GM08714 (cell line): ENCODE results near the gene FMN1.

Experiments
- H3K4me3 ChIP-seq: fragments of 200-500 bp; sonication (Bioruptor generic); 2 replicates; pipeline ENCODE4 v1.5.1; 2014; ENCODE audit warnings: mild to moderate bottlenecking, low read length, inconsistent platforms
- ZNF274 ChIP-seq: IDR thresholded peaks from 2 replicates; pipeline ENCODE4 v1.6.1; 2012; ENCODE audit warnings: mild to moderate bottlenecking, low read depth, low read length

The FMN1 gene

GRCh38 chr15:32982001-32982400, 212.5 kb downstream of the FMN1 start:
- no peak overlapping the region for H3K4me3 ChIP-seq
- TF ChIP-seq ZNF274 = no peak

GRCh38 chr15:32981536-32981935, 213.0 kb downstream of the FMN1 start:
- H3K4me3 ChIP-seq = no peak overlapping the region
- no peak for TF ChIP-seq ZNF274

- no peak for TF ChIP-seq ZNF274
Measured at GRCh38 chr15:32979710-32980109, 214.8 kb downstream of the FMN1 start.

GRCh38 chr15:32977506-32977905, 217.0 kb downstream of the FMN1 start:
- no peak for TF ChIP-seq ZNF274
- H3K4me3 ChIP-seq = no peak overlapping the region

More at GRCh38 chr15:32979710-32980109, 214.8 kb downstream of the FMN1 start:
- no peak overlapping the region for H3K4me3 ChIP-seq

- TF ChIP-seq ZNF274 = no peak
- H3K4me3 ChIP-seq = no peak overlapping the region
Measured at GRCh38 chr15:32974691-32975090, 219.8 kb downstream of the FMN1 start.

- TF ChIP-seq ZNF274 = no peak
- H3K4me3 ChIP-seq = no peak overlapping the region
Measured at GRCh38 chr15:32972686-32973085, 221.8 kb downstream of the FMN1 start.

- TF ChIP-seq ZNF274 = no peak
Measured at GRCh38 chr15:32970847-32971246, 223.7 kb downstream of the FMN1 start.

GRCh38 chr15:32967521-32967920, 227.0 kb downstream of the FMN1 start:
- no peak for TF ChIP-seq ZNF274

More at GRCh38 chr15:32970847-32971246, 223.7 kb downstream of the FMN1 start:
- H3K4me3 ChIP-seq = no peak overlapping the region

GRCh38 chr15:32966512-32966911, 228.0 kb downstream of the FMN1 start:
- H3K4me3 ChIP-seq = no peak overlapping the region
- no peak for TF ChIP-seq ZNF274

More at GRCh38 chr15:32967521-32967920, 227.0 kb downstream of the FMN1 start:
- H3K4me3 ChIP-seq = no peak overlapping the region

- H3K4me3 ChIP-seq = no peak overlapping the region
- no peak for TF ChIP-seq ZNF274
Measured at GRCh38 chr15:32965897-32966296, 228.6 kb downstream of the FMN1 start.

GRCh38 chr15:32959077-32959476, 235.4 kb downstream of the FMN1 start:
- no peak overlapping the region for H3K4me3 ChIP-seq
- TF ChIP-seq ZNF274 = no peak

- H3K4me3 ChIP-seq = no peak overlapping the region
- no peak for TF ChIP-seq ZNF274
Measured at GRCh38 chr15:32957219-32957618, 237.3 kb downstream of the FMN1 start.

- TF ChIP-seq ZNF274 = no peak
- no peak overlapping the region for H3K4me3 ChIP-seq
Measured at GRCh38 chr15:32956711-32957110, 237.8 kb downstream of the FMN1 start.

- H3K4me3 ChIP-seq = no peak overlapping the region
- no peak for TF ChIP-seq ZNF274
Measured at GRCh38 chr15:32956006-32956405, 238.5 kb downstream of the FMN1 start.

GRCh38 chr15:32953533-32953910, 241.0 kb downstream of the FMN1 start:
- no peak overlapping the region for H3K4me3 ChIP-seq
- TF ChIP-seq ZNF274 = no peak

GRCh38 chr15:32952901-32953532, 241.5 kb downstream of the FMN1 start:
- no peak for TF ChIP-seq ZNF274
- no peak overlapping the region for H3K4me3 ChIP-seq
